Neural cell (in vitro differentiated cells): ENCODE data around the gene SLCO1C1.

ENCODE experiments used
- EP300 ChIP-seq: fragments of 450-650 bp; conservative IDR thresholded peaks from 2 replicates; pipeline ENCODE4 v1.6.1; 2014; ENCODE audit warnings: antibody characterized with exemption, mild to moderate bottlenecking, moderate library complexity; ENCODE audit not compliant: poor library complexity, severe bottlenecking
- MXI1 ChIP-seq: fragments of 450-650 bp; conservative IDR thresholded peaks from 2 replicates; pipeline ENCODE4 v1.6.1; 2014; ENCODE audit warnings: antibody characterized with exemption, mild to moderate bottlenecking; ENCODE audit not compliant: poor library complexity, severe bottlenecking
- POLR2AphosphoS5 ChIP-seq: IDR thresholded peaks from 2 replicates; pipeline ENCODE4 v1.6.1; 2012
- REST ChIP-seq: IDR thresholded peaks from 2 replicates; pipeline ENCODE4 v1.6.1; 2012; ENCODE audit warnings: borderline replicate concordance
- SMC3 ChIP-seq: fragments of 450-650 bp; conservative IDR thresholded peaks from 2 replicates; pipeline ENCODE4 v1.6.1; 2014; ENCODE audit warnings: antibody characterized with exemption, mild to moderate bottlenecking, moderate library complexity; ENCODE audit not compliant: poor library complexity
- TF ChIP-seq, protein P1 (sequence below): fragments of 450-650 bp; IDR thresholded peaks from 2 replicates; pipeline ENCODE4 v1.5.1; 2014; ENCODE audit warnings: antibody characterized with exemption, mild to moderate bottlenecking, moderate library complexity; ENCODE audit not compliant: poor library complexity, severe bottlenecking

DNA sequence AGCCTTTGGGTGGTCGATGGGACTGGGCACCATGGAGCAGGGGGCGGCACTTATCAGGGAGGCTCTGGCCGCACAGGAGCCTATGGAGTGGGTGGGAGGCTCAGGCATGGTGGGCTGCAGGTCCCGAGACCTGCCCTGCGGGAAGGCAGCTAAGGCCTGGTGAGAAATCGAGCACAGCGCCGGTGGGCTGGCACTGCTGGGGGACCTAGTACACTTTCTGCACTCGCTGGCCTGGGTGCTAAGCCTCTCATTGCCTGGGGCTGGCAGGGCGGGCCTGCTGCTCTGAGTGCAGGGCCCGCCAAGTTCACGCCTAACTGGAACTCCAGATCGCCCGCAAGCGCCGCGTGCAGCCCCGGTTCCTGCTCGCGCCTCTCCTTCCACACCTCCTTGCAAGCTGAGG lies 82.3 kb downstream of the SLCO1C1 start:
- TF ChIP-seq, protein P1, sequence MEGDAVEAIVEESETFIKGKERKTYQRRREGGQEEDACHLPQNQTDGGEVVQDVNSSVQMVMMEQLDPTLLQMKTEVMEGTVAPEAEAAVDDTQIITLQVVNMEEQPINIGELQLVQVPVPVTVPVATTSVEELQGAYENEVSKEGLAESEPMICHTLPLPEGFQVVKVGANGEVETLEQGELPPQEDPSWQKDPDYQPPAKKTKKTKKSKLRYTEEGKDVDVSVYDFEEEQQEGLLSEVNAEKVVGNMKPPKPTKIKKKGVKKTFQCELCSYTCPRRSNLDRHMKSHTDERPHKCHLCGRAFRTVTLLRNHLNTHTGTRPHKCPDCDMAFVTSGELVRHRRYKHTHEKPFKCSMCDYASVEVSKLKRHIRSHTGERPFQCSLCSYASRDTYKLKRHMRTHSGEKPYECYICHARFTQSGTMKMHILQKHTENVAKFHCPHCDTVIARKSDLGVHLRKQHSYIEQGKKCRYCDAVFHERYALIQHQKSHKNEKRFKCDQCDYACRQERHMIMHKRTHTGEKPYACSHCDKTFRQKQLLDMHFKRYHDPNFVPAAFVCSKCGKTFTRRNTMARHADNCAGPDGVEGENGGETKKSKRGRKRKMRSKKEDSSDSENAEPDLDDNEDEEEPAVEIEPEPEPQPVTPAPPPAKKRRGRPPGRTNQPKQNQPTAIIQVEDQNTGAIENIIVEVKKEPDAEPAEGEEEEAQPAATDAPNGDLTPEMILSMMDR: no peak
- no peak for TF ChIP-seq POLR2AphosphoS5
- no peak for TF ChIP-seq MXI1
- TF ChIP-seq REST: no peak
- no peak for TF ChIP-seq EP300
- no peak for TF ChIP-seq SMC3
